Mesenchymal stem cell (in vitro differentiated cells and primary cell): Measurements from ENCODE around the gene CD46.

Experiments used
- DNase-seq: peaks from one replicate; pipeline ENCODE4 v3.0.0-alpha.2; 2013
- H2AFZ ChIP-seq: one replicate; pipeline ENCODE4 v1.6.1; 2013; ENCODE audit warnings: low read depth, mild to moderate bottlenecking, control low read depth, inconsistent platforms, low read length, moderate library complexity
- H2AK5ac ChIP-seq: 2 replicates; pipeline ENCODE4 v1.6.1; 2013; ENCODE audit warnings: low read length, moderate library complexity, mild to moderate bottlenecking, inconsistent platforms; ENCODE audit not compliant: severe bottlenecking
- H2BK120ac ChIP-seq: one replicate; pipeline ENCODE4 v1.6.1; 2013; ENCODE audit warnings: low read depth, mild to moderate bottlenecking, inconsistent platforms, low read length, moderate library complexity
- H2BK12ac ChIP-seq, 2 experiments: one replicate each; pipeline ENCODE4 v1.6.1; 2013; ENCODE audit warnings: inconsistent platforms in 2 of 2, low read length in 2 of 2, mild to moderate bottlenecking in 2 of 2, moderate library complexity in 2 of 2, control low read depth in 1 of 2
- H2BK15ac ChIP-seq: one replicate; pipeline ENCODE4 v1.6.1; 2013; ENCODE audit warnings: mild to moderate bottlenecking, low read depth, inconsistent platforms; ENCODE audit not compliant: poor library complexity, severe bottlenecking
- H2BK5ac ChIP-seq: 2 replicates; pipeline ENCODE4 v1.6.1; 2013; ENCODE audit warnings: low read depth, mild to moderate bottlenecking, low read length, control low read depth, inconsistent platforms; ENCODE audit not compliant: poor library complexity, severe bottlenecking
- H3K14ac ChIP-seq, 2 experiments: one replicate each; pipeline ENCODE4 v1.6.1; 2013; ENCODE audit warnings: inconsistent platforms in 2 of 2, low read length in 2 of 2, control low read depth in 1 of 2, mild to moderate bottlenecking in 1 of 2, moderate library complexity in 1 of 2
- H3K18ac ChIP-seq, 2 experiments: one replicate each; pipeline ENCODE4 v1.6.1; 2013; ENCODE audit warnings: inconsistent platforms in 2 of 2, low read length in 2 of 2, control low read depth in 1 of 2, low read depth in 1 of 2, mild to moderate bottlenecking in 1 of 2
- H3K23ac ChIP-seq, 2 experiments: one replicate each; pipeline ENCODE4 v1.6.1; 2013; ENCODE audit warnings: inconsistent platforms in 2 of 2, low read length in 2 of 2, mild to moderate bottlenecking in 2 of 2, moderate library complexity in 2 of 2, control low read depth in 1 of 2
- H3K27ac ChIP-seq: 2 replicates; pipeline ENCODE4 v1.5.1; 2013; ENCODE audit warnings: mild to moderate bottlenecking, moderate library complexity, low read length, control low read depth, inconsistent platforms; ENCODE audit not compliant: poor library complexity, severe bottlenecking
- H3K27me3 ChIP-seq, 2 experiments: 2 replicates each; pipeline versions ENCODE4 v1.6.1 to v1.7.0; 2013; ENCODE audit warnings: low read length in 2 of 2, mild to moderate bottlenecking in 2 of 2, moderate library complexity in 2 of 2, control low read depth in 1 of 2, inconsistent platforms in 1 of 2; ENCODE audit not compliant: control insufficient read depth in 1 of 2, insufficient read depth in 1 of 2
- H3K36me3 ChIP-seq, 2 experiments: 2 replicates each; pipeline versions ENCODE4 v1.6.1 to v1.7.0; 2013; ENCODE audit warnings: low read length in 2 of 2, control low read depth in 1 of 2, inconsistent platforms in 1 of 2, low read depth in 1 of 2, mild to moderate bottlenecking in 1 of 2; ENCODE audit not compliant: insufficient read depth in 2 of 2, control insufficient read depth in 1 of 2
- H3K4ac ChIP-seq, 2 experiments: one replicate each; pipeline ENCODE4 v1.6.1; 2013; ENCODE audit warnings: inconsistent platforms in 2 of 2, low read length in 2 of 2, mild to moderate bottlenecking in 2 of 2, moderate library complexity in 2 of 2, control low read depth in 1 of 2, low read depth in 1 of 2
- H3K4me1 ChIP-seq: 2 replicates; pipeline ENCODE4 v1.6.1; 2013; ENCODE audit warnings: low read depth, low read length, control low read depth; ENCODE audit not compliant: control insufficient read depth, insufficient read depth
- H3K4me2 ChIP-seq: 2 replicates; pipeline ENCODE4 v1.6.1; 2013; ENCODE audit warnings: low read length, mild to moderate bottlenecking, inconsistent platforms; ENCODE audit not compliant: poor library complexity, severe bottlenecking
- H3K4me3 ChIP-seq, 2 experiments: 2 replicates each; pipeline versions ENCODE4 v1.5.1 to v1.7.0; 2013; ENCODE audit warnings: low read length in 2 of 2, mild to moderate bottlenecking in 2 of 2, control low read depth in 1 of 2, low read depth in 1 of 2; ENCODE audit not compliant: insufficient read depth in 1 of 2
- H3K79me1 ChIP-seq: replicated peaks from 2 replicates; pipeline ENCODE4 v1.6.1; 2013; ENCODE audit warnings: mild to moderate bottlenecking, control low read depth, low read length, inconsistent platforms; ENCODE audit not compliant: poor library complexity, severe bottlenecking
- H3K9ac ChIP-seq: 2 replicates; pipeline ENCODE4 v1.7.0; 2013; ENCODE audit warnings: mild to moderate bottlenecking, low read length, moderate library complexity
- H3K9me3 ChIP-seq: 2 replicates; pipeline ENCODE4 v1.7.0; 2013; ENCODE audit warnings: mild to moderate bottlenecking, low read length; ENCODE audit not compliant: control insufficient read depth
- H4K8ac ChIP-seq: one replicate; pipeline ENCODE4 v1.6.1; 2013; ENCODE audit warnings: inconsistent platforms, mild to moderate bottlenecking, low read length, moderate library complexity
- H4K91ac ChIP-seq: one replicate; pipeline ENCODE4 v1.6.1; 2013; ENCODE audit warnings: mild to moderate bottlenecking, low read length, inconsistent platforms
- WGBS: methylation state at CpG from one replicate; pipeline ENCODE4 v1.1.7; 2013; ENCODE audit warnings: mixed read lengths; 5-methylcytosine and 5-hydroxymethylcytosine counted together

Gene CD46

DNA sequence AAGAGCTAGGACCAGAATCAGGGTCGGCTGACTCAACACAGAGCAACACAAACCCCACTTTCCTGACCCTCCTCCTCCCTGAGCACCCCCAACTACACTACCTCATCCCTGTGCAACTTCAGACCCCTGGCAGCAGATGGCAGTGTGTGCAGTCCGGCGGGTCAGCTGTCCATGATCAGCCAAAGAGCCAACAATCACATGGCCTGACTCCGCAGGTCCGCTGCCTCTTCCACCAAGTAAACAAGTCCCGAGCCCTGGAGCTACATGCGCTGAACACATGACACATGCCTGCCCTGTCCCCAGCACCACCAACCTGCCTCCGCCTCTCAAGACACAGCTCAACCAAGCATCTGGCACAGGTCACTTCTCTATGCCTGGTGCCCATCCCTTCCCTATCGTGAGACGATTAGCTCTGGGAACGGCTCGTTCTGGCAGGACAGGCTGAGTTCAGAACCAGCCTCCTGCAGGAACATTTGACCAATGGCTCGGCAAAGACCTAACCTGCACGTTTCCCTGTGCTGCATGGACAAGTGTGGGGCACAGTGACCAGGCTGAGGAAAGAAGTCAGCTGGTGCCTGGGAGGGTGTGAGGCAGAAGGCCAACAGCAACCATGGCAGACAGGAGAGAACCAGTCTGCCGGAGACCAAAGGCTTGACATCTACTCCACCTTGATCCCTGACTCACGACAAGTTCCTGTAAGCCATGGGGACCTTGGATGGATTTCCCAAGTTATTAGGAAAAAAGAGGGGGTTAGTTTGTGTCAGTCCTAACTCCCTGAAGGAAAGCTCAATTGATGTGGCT is 60.3 kb downstream of the CD46 start:
- Histone ChIP-seq H3K23ac (no peak overlapping the region), H3K4me1 (peaks cover 6% of the 10 kb centered on the region), H3K9me3 (no peaks in the 10 kb centered on the region), H3K4ac (no peak overlapping the region), H3K27me3 (no peaks in the 10 kb centered on the region), H3K27ac (no peak overlapping the region), H4K8ac (peak overlapping the region; percentile 69), H2BK12ac (peak overlapping the region in 1 of 2 experiments; percentile 56), H2AK5ac (no peak overlapping the region), H2BK120ac (no peak overlapping the region), H3K18ac (no peak overlapping the region), H3K4me2 (no peak overlapping the region), H3K14ac (no peak overlapping the region), H3K9ac (no peak overlapping the region), H2BK15ac (peak overlapping the region; percentile 9), H2BK5ac (no peak overlapping the region), H2AFZ (no peak overlapping the region), H4K91ac (no peak overlapping the region), H3K79me1 (peaks cover 3% of the 10 kb centered on the region), H3K36me3 (peaks cover 33 to 85% of the 10 kb centered on the region in 2 experiments), H3K4me3 (no peak overlapping the region)
- DNase-seq, result no peak
- WGBS, result 92% methylated on average over 15 of the region's 16 CpGs

- Histone ChIP-seq H3K4me2 (no peak overlapping the region), H2BK15ac (no peak overlapping the region), H3K14ac (peak overlapping the region in 1 of 2 experiments; percentile 66), H3K4me3 (no peak overlapping the region), H2BK5ac (no peak overlapping the region), H3K27ac (no peak overlapping the region), H4K91ac (no peak overlapping the region), H3K4ac (no peak overlapping the region), H2AFZ (no peak overlapping the region), H3K23ac (no peak overlapping the region), H2BK12ac (no peak overlapping the region), H3K4me1 (peaks cover 5% of the 10 kb centered on the region), H3K9ac (no peak overlapping the region), H3K27me3 (no peaks in the 10 kb centered on the region), H2BK120ac (no peak overlapping the region), H3K36me3 (peaks cover 25 to 84% of the 10 kb centered on the region in 2 experiments), H2AK5ac (no peak overlapping the region), H3K79me1 (peaks cover 3% of the 10 kb centered on the region), H3K18ac (no peak overlapping the region), H4K8ac (no peak overlapping the region), H3K9me3 (no peaks in the 10 kb centered on the region)
- 97% methylated on average over 9 of the region's 10 CpGs for WGBS
- no peak for DNase-seq
Observed at GRCh38 chr1:207812778-207813511, 61.1 kb downstream of the CD46 start.

GRCh38 chr1:207813512-207813881 is 61.6 kb downstream of the CD46 start:
- Histone ChIP-seq H3K79me1 (peaks cover 3% of the 10 kb centered on the region), H3K27me3 (no peaks in the 10 kb centered on the region), H3K9ac (no peak overlapping the region), H2BK5ac (no peak overlapping the region), H3K4me1 (peaks cover 7% of the 10 kb centered on the region), H2AFZ (no peak overlapping the region), H3K36me3 (peaks cover 21 to 81% of the 10 kb centered on the region in 2 experiments), H3K4me3 (no peak overlapping the region), H4K8ac (no peak overlapping the region), H4K91ac (no peak overlapping the region), H2BK15ac (no peak overlapping the region), H2BK120ac (no peak overlapping the region), H2AK5ac (no peak overlapping the region), H3K4ac (no peak overlapping the region), H3K27ac (no peak overlapping the region), H3K4me2 (no peak overlapping the region), H3K23ac (no peak overlapping the region), H3K18ac (no peak overlapping the region), H2BK12ac (no peak overlapping the region), H3K9me3 (no peaks in the 10 kb centered on the region), H3K14ac (peak overlapping the region in 1 of 2 experiments; percentile 66)
- no peak for DNase-seq
- WGBS, result 74% methylated on average over 3 of the region's 3 CpGs

- peaks cover 21 to 78% of the 10 kb centered on the region in 2 experiments for H3K36me3 ChIP-seq
- H3K4ac ChIP-seq, result no peak overlapping the region
- peaks cover 9% of the 10 kb centered on the region for H3K4me1 ChIP-seq
- H2BK120ac ChIP-seq, result no peak overlapping the region
- no peak overlapping the region for H2BK15ac ChIP-seq
- WGBS, result 80% methylated on average over 3 of the region's 3 CpGs
- no peak overlapping the region for H2AFZ ChIP-seq
- H4K8ac ChIP-seq, result no peak overlapping the region
- H3K4me2 ChIP-seq, result no peak overlapping the region
- no peak overlapping the region for H3K23ac ChIP-seq
- H3K14ac ChIP-seq, result no peak overlapping the region
- H2AK5ac ChIP-seq, result no peak overlapping the region
- H3K9me3 ChIP-seq, result no peaks in the 10 kb centered on the region
- no peaks in the 10 kb centered on the region for H3K27me3 ChIP-seq
- no peak overlapping the region for H4K91ac ChIP-seq
- H2BK12ac ChIP-seq, result no peak overlapping the region
- H3K79me1 ChIP-seq, result peaks cover 3% of the 10 kb centered on the region
- no peak overlapping the region for H3K4me3 ChIP-seq
- no peak overlapping the region for H3K18ac ChIP-seq
- no peak overlapping the region for H3K27ac ChIP-seq
- no peak overlapping the region for H3K9ac ChIP-seq
- DNase-seq, result no peak
- H2BK5ac ChIP-seq, result no peak overlapping the region
Observed at GRCh38 chr1:207813946-207814345, 62.1 kb downstream of the CD46 start.
